C4-2B (cell line): ENCODE results near the gene PROX1.

Experiments
- H3K27ac ChIP-seq: fragments of 450-650 bp; 2 replicates; pipeline ENCODE4 v1.5.1; 2017
- CTCF ChIP-seq: fragments of 450-650 bp; conservative IDR thresholded peaks from 2 replicates; pipeline ENCODE4 v1.5.1; 2017; ENCODE audit warnings: mild to moderate bottlenecking
- ZFX ChIP-seq: fragments of 450-650 bp; IDR thresholded peaks from 2 replicates; pipeline ENCODE4 v1.6.1; 2017

PROX1 gene

GRCh38 chr1:214002060-214002459, 14.3 kb downstream of the PROX1 start:
- TF ChIP-seq ZFX = no peak
- TF ChIP-seq CTCF = no peak
- no peak overlapping the region for H3K27ac ChIP-seq

GRCh38 chr1:214002472-214002871, 14.7 kb downstream of the PROX1 start:
- TF ChIP-seq ZFX (no peak), CTCF (no peak)
- H3K27ac ChIP-seq = no peak overlapping the region

- TF ChIP-seq CTCF (no peak), ZFX (no peak)
- no peak overlapping the region for H3K27ac ChIP-seq
These were observed 15.5 kb downstream of the PROX1 start for GRCh38 chr1:214003233-214003632.

- no peak for TF ChIP-seq ZFX
- H3K27ac ChIP-seq = no peak overlapping the region
These were observed 16.2 kb downstream of the PROX1 start for GRCh38 chr1:214004014-214004413.

GRCh38 chr1:214004795-214005194, 17.0 kb downstream of the PROX1 start:
- TF ChIP-seq CTCF (no peak), ZFX (no peak)
- H3K27ac ChIP-seq = no peak overlapping the region

GRCh38 chr1:214005708-214006107, 17.9 kb downstream of the PROX1 start:
- no peak for TF ChIP-seq ZFX
- no peak for TF ChIP-seq CTCF
- no peak overlapping the region for H3K27ac ChIP-seq

GRCh38 chr1:214006845-214007244, 19.1 kb downstream of the PROX1 start:
- TF ChIP-seq CTCF (no peak), ZFX (no peak)
- H3K27ac ChIP-seq = no peak overlapping the region

GRCh38 chr1:214008347-214008746, 20.6 kb downstream of the PROX1 start:
- H3K27ac ChIP-seq = no peak overlapping the region
- no peak for TF ChIP-seq CTCF
- TF ChIP-seq ZFX = no peak
